Measurements from ENCODE around the gene FERMT3.
"Not testable (repeated sequence)": the region's sequence is repeated elsewhere in the genome, so short reads cannot be mapped to it uniquely, and the experiment has no call there.

FERMT3 gene

DNA sequence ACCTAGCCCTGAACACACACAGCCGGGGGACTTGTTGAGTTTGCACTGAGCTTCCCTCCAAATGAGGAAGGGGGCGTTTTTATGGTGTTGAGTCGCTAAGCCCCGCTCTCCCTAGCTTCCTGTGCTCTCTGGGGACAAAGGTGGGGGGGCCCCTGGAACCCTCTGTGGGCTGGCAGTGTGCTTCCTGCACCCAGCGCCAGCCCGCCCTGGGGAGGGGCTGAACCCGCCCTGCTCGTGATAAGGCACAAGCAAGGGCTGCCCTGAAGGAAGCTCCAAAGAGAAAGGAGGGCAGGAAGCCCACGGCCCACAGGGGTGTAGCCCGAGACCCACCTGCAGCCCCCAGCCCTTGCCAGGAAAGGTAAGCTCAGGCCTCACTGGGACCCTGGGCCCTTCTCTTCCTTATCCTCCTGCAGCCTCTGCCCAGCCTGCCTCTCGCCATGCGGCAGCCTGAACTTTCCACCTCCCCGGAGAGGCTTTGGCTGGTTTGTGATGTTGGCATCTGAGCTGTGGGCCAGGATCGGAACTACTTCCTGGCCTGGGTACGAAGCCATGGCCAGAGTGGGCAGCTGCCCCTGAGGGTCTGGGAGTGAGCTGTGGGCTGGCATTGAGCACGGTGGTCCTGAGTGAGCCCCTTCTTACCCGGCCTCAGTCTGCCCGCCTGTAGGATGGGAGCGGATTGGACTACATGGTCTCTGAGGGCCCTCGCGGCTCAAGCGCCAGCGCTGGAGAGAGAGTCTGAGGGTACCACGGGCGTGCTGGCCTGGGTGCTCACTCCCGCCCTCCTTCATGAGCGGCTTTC lies at the start of gene FERMT3:
Gene FERMT3, plus strand, starts transcription at position 265 of the 799 bp plus-strand sequence. CDS start 644 bp downstream, outside the sequence.
- DNase-seq (ENCODE audit: low read depth): no peak
- no peak within 1 kb of the TSS for H3K4me3 ChIP-seq (ENCODE audit: low read depth, low read length)
- in situ Hi-C loops (cut with HindIII; ENCODE audit: low sequenced_read_pairs): loop anchor here (10.0 to 25.0 kb wide), 2 partner anchors 68 to 431 kb away; no protein-coding TSS in a partner anchor
- TF ChIP-seq, protein P1, sequence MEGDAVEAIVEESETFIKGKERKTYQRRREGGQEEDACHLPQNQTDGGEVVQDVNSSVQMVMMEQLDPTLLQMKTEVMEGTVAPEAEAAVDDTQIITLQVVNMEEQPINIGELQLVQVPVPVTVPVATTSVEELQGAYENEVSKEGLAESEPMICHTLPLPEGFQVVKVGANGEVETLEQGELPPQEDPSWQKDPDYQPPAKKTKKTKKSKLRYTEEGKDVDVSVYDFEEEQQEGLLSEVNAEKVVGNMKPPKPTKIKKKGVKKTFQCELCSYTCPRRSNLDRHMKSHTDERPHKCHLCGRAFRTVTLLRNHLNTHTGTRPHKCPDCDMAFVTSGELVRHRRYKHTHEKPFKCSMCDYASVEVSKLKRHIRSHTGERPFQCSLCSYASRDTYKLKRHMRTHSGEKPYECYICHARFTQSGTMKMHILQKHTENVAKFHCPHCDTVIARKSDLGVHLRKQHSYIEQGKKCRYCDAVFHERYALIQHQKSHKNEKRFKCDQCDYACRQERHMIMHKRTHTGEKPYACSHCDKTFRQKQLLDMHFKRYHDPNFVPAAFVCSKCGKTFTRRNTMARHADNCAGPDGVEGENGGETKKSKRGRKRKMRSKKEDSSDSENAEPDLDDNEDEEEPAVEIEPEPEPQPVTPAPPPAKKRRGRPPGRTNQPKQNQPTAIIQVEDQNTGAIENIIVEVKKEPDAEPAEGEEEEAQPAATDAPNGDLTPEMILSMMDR (IDR thresholded peaks at IDR 0.05; ENCODE audit: low read depth, low read length, missing control alignments): no peak

DNA sequence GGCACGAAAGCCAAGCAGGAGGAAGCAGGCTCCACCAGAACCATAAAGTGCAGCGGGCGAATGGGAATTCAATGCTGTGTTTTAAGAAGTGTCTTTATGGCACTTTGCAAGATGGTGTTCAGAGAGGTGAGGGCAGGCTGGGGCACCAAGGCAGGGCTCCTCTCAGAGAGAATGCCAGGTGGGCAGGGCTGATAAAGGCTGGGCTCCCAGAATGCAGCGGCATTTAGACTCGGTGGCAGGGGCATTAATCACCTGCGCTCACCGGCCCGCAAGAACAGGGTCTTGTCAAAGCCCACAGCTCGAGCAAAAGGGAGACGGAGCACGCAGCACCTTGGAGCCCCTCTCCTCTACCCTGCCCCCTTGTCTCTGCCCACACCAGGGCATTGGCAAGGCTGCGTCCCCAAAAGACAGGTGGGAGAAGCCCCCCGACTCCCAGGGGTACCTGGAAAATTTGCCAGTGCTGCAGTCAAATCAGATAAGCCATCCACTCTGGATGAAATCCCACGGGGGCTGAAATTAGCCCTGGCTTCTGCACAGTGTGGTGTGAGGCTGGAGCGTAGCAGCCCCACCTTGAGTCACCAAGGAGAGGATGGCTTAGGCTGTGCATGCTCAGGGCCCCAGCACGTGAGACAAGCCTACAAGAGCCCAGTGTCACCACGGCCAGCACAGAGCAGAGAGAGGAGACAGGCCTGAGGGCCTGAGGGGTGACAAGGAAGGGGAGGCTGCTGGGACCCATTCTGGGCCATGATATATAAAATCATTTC lies 48.7 kb upstream of the FERMT3 start:
- in situ Hi-C loops (cut with HindIII; ENCODE audit: low sequenced_read_pairs): no loop called here
- no peak for DNase-seq (ENCODE audit: low read depth)
- TF ChIP-seq, protein P1 (IDR thresholded peaks at IDR 0.05; ENCODE audit: low read depth, low read length, missing control alignments): no peak

DNA sequence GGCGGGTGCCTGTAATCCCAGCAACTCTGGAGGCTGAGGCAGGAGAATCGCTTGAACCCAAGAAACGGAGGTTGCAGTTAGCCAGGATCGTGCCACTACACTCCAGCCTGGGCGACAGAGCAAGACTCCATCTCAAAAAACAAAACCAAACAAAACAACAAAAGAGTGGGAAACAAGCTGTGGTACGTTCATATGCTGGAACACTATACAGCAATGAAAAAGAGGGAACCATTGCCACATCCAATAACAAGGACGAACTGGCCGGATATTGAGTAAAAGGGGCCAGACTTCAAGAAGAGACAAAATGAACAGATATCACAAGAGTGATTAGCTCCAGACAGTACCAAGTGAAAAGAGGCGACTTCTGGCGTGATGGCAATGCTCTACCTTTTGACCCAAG lies 45.5 kb upstream of the FERMT3 start:
- no peak for DNase-seq (ENCODE audit: low read depth)
- TF ChIP-seq, protein P1 (IDR thresholded peaks at IDR 0.05; ENCODE audit: low read depth, low read length, missing control alignments): no peak
- in situ Hi-C loops (cut with HindIII; ENCODE audit: low sequenced_read_pairs): loop anchor here (5.0 kb wide), 1 partner anchor 159 kb away; no protein-coding TSS in a partner anchor
- H3K4me3 ChIP-seq (ENCODE audit: low read depth, low read length): no peak overlapping the region

More for the DNA sequence above, 48.7 kb upstream of the FERMT3 start:
- no peak overlapping the region for H3K4me3 ChIP-seq (ENCODE audit: low read depth, low read length)

DNA sequence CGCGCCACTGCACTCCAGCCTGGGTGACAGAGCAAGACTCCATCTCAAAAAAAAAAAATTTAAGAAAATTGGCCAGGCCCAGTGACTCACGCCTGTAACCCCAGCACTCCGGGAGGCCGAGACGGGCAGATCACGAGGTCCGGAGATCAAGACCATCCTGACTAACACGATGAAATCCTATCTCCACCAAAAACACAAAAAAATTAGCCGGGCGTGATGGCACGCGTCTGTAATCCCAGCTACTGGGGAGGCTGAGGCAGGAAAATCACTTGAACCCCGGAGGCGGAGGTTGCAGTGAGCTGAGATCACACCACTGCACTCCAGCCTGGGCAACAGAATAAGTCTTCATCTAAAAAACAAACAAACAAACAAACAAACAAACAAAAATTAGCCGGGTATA lies 43.8 kb upstream of the FERMT3 start:
- in situ Hi-C loops (cut with HindIII; ENCODE audit: low sequenced_read_pairs): loop anchor here (5.0 kb wide), 1 partner anchor 160 kb away; no protein-coding TSS in a partner anchor
- not testable (repeated sequence) for DNase-seq (ENCODE audit: low read depth); H3K4me3 ChIP-seq (ENCODE audit: low read depth, low read length)

DNA sequence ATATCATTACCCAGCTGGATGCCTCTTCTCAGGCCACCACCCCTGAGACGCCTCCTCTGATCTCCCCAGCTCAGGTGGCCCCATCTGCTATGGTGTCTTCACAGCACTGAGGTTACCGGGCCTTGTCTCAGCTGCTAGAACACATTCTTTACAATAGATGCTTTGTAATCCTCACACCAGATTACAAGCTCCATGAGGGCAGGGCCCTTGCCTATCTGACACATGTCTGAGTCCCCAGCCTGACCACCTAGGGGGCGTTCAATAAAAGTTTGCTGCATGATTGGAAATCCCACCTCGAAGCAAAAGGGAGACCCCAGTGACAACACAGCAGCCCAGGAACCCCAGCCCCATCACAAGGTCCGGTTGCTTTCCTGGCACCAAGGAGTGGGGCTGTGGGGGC lies 42.6 kb upstream of the FERMT3 start:
- no peak for DNase-seq (ENCODE audit: low read depth)
- no peak overlapping the region for H3K4me3 ChIP-seq (ENCODE audit: low read depth, low read length)
- in situ Hi-C loops (cut with HindIII; ENCODE audit: low sequenced_read_pairs): loop anchor here (5.0 kb wide), 1 partner anchor 162 kb away; no protein-coding TSS in a partner anchor
- TF ChIP-seq, protein P1 (IDR thresholded peaks at IDR 0.05; ENCODE audit: low read depth, low read length, missing control alignments): no peak

DNA sequence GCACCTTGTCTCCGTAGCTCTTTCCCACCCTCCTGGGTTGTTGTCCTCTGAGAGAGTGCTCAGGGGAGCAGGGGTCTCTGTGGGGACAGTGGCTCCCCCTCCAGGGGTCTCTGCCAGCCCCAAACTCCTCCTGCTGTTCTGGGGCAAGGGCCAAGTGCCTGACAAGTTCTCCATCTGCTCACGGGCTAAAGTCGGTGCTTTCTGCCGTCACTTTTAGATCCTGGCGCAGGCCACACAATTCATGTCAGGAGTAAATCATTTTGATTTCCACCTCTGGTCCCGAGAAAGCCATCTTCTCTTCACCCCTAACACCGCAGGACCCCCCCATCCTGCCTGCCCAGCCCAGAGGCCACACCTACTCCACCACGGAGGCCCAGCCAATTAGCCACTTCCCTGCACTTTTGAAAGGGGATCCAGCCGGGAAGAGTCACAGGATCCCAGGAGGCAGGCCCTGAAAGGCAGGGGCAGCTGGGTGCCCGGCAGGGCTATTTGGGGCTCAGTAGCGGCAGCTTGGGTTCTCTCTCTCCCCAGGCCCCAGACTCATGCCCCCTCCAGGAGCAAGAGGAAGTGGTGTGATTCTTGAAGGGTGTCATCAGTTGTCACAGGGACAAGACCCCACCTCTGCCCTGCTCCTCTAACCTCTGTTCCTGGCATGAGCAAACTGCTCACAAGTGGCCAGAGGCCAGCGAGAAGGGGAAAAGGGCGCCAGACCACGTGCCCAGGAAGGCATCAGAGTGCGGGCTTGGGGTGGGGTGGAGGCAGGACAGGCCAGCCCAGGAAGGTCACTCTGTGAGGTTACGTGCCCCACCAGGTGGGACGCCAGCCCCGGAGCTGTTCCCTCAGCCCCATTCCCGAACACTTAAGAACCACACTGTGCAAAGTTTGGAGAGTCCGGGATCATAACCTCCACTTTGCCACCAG lies 41.9 kb upstream of the FERMT3 start:
- DNase-seq (ENCODE audit: low read depth): no peak
- TF ChIP-seq, protein P1 (IDR thresholded peaks at IDR 0.05; ENCODE audit: low read depth, low read length, missing control alignments): no peak
- in situ Hi-C loops (cut with HindIII; ENCODE audit: low sequenced_read_pairs): loop anchor here (5.0 kb wide), 1 partner anchor 162 kb away; no protein-coding TSS in a partner anchor
- H3K4me3 ChIP-seq (ENCODE audit: low read depth, low read length): peak overlapping the region; percentile 68
